RWPE1 (cell line): ENCODE measurements around the gene C3AR1.
A peak's percentile ranks its signal among the peaks of the same experiment; 100 is the strongest.
"Not testable (repeated sequence)": the region's sequence is repeated elsewhere in the genome, so short reads cannot be mapped to it uniquely, and the experiment has no call there.

Experiments used
- CTCF ChIA-PET: fragments of 350-600 bp; sonication (Branson Sonifier 250); formaldehyde crosslinking; extraction: SDS; loops from one replicate; lab custom pipeline; 2021; lab: Yijun Ruan, JAX
- POLR2A ChIA-PET: fragments of 400-600 bp; formaldehyde crosslinking; extraction: SDS; loops from one replicate; lab custom pipeline; 2020; ENCODE audit warnings: antibody characterized with exemption; ENCODE audit not compliant: low non-redundant PET; lab: Yijun Ruan, JAX
- DNase-seq: peaks from one replicate; pipeline ENCODE4 v3.0.0; 2012; ENCODE audit warnings: low spot score
- H3K27ac ChIP-seq: fragments of 450-650 bp; 2 replicates; pipeline ENCODE4 v1.5.1; 2017
- TF ChIP-seq, protein P1 (sequence below): fragments of 450-650 bp; conservative IDR thresholded peaks from 2 replicates; pipeline ENCODE4 v1.5.1; 2017; ENCODE audit warnings: low read depth, mild to moderate bottlenecking

Gene C3AR1

DNA sequence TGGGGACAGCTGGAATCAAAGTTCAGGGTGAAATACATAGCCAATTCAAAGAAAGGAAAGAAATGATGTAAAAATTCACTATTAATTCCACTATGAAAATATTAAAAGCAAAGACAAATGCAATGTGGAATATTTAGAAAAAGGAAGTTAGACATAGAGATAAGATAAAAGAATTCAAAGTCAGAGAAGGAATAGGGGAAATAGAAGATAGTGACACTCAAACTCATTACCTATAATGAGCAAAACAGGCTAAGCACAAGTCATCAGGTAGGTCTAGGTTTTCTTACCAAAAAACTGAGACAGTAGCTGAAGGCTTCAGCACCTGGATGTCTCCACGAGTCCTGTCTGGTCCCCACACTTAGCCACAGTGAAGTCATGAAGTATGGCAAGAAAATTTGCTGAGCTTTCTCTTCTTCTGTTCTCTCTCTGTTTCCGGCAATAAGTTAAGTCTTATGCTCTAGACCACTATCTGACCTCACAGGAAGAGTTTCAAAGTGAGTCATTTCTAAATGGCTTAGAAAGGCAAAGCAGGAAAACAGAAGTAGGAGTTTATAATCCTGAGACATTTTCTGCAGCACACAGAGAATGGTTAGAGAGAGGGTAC lies at the start of gene C3AR1:
Gene C3AR1 (minus strand): TSS at position 369 of the 604 bp plus-strand sequence. CDS start 6,174 bp downstream, outside the sequence.
- TF ChIP-seq, protein P1, sequence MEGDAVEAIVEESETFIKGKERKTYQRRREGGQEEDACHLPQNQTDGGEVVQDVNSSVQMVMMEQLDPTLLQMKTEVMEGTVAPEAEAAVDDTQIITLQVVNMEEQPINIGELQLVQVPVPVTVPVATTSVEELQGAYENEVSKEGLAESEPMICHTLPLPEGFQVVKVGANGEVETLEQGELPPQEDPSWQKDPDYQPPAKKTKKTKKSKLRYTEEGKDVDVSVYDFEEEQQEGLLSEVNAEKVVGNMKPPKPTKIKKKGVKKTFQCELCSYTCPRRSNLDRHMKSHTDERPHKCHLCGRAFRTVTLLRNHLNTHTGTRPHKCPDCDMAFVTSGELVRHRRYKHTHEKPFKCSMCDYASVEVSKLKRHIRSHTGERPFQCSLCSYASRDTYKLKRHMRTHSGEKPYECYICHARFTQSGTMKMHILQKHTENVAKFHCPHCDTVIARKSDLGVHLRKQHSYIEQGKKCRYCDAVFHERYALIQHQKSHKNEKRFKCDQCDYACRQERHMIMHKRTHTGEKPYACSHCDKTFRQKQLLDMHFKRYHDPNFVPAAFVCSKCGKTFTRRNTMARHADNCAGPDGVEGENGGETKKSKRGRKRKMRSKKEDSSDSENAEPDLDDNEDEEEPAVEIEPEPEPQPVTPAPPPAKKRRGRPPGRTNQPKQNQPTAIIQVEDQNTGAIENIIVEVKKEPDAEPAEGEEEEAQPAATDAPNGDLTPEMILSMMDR = no peak
- no peak within 1 kb of the TSS for H3K27ac ChIP-seq
- CTCF ChIA-PET = no interaction called here
- POLR2A ChIA-PET = no interaction called here
- no peak for DNase-seq

- POLR2A ChIA-PET, DNase-seq, H3K27ac ChIP-seq, CTCF ChIA-PET: not testable (repeated sequence)
Measured at GRCh38 chr12:8113117-8113516, 47.0 kb upstream of the C3AR1 start.

GRCh38 chr12:8108808-8109398 lies 42.7 kb upstream of the C3AR1 start:
- DNase-seq = peak; percentile 51
- no peak overlapping the region for H3K27ac ChIP-seq
- ChIA-PET CTCF (interaction anchor here (0.6 to 1.4 kb wide), 14 partner anchors 9 to 1078 kb away, joined by 3 to 6 read pairs (median 3); partner anchors contain the start of gene FAM90A1), POLR2A (no interaction called here)
- TF ChIP-seq, protein P1 = peak; percentile 85

DNA sequence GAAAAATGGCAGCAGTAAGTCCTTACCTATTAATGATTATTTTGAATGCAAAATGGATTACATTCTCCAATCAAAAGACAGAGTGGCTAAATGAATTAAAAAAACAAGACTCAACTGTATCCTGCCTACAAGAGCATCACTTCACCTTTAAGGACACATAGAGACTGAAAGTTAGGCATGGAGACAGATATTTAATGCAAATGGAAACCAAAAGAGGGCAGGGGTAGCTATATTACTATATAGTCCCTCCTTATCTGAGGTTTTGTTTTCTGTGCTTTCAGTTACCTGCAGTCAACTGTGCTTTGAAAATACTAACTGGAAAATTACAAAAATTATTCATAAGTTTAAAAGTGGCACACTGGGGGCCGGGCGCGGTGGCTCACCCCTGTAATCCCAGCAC lies 33.1 kb upstream of the C3AR1 start:
- TF ChIP-seq, protein P1 = no peak
- ChIA-PET CTCF (no interaction called here), POLR2A (no interaction called here)
- no peak overlapping the region for H3K27ac ChIP-seq
- no peak for DNase-seq

GRCh38 chr12:8096281-8096915 lies 30.2 kb upstream of the C3AR1 start:
- POLR2A ChIA-PET = no interaction called here
- CTCF ChIA-PET = interaction anchor here (0.8 kb wide), 1 partner anchor 13 kb away, joined by 3 read pairs; no protein-coding TSS in a partner anchor
- no peak for DNase-seq

GRCh38 chr12:8093291-8093690 lies 27.1 kb upstream of the C3AR1 start:
- no peak for DNase-seq
- CTCF ChIA-PET = interaction anchor here (0.9 kb wide), 1 partner anchor 16 kb away, joined by 3 read pairs; no protein-coding TSS in a partner anchor
- POLR2A ChIA-PET = no interaction called here
- no peak overlapping the region for H3K27ac ChIP-seq
- TF ChIP-seq, protein P1 = no peak

More at GRCh38 chr12:8096281-8096915, 30.2 kb upstream of the C3AR1 start:
- no peak overlapping the region for H3K27ac ChIP-seq
- TF ChIP-seq, protein P1 = no peak
